Epithelial cell of esophagus (primary cell): ENCODE measurements around the gene OR6A2.

Experiments used
- DNase-seq: peaks from one replicate; pipeline ENCODE4 v3.0.0; 2010; ENCODE audit warnings: low read depth
- H3K4me3 ChIP-seq: 2 replicates; pipeline ENCODE4 v1.5.1; 2011; ENCODE audit warnings: mild to moderate bottlenecking, low read length, control low read depth
- TF ChIP-seq, protein P1 (sequence below): IDR thresholded peaks from 2 replicates; pipeline ENCODE4 v1.5.1; 2011; ENCODE audit warnings: low read depth, mild to moderate bottlenecking, low read length, control low read depth, inconsistent platforms; ENCODE audit not compliant: insufficient read depth; ENCODE audit errors: missing control alignments

OR6A2 gene

DNA sequence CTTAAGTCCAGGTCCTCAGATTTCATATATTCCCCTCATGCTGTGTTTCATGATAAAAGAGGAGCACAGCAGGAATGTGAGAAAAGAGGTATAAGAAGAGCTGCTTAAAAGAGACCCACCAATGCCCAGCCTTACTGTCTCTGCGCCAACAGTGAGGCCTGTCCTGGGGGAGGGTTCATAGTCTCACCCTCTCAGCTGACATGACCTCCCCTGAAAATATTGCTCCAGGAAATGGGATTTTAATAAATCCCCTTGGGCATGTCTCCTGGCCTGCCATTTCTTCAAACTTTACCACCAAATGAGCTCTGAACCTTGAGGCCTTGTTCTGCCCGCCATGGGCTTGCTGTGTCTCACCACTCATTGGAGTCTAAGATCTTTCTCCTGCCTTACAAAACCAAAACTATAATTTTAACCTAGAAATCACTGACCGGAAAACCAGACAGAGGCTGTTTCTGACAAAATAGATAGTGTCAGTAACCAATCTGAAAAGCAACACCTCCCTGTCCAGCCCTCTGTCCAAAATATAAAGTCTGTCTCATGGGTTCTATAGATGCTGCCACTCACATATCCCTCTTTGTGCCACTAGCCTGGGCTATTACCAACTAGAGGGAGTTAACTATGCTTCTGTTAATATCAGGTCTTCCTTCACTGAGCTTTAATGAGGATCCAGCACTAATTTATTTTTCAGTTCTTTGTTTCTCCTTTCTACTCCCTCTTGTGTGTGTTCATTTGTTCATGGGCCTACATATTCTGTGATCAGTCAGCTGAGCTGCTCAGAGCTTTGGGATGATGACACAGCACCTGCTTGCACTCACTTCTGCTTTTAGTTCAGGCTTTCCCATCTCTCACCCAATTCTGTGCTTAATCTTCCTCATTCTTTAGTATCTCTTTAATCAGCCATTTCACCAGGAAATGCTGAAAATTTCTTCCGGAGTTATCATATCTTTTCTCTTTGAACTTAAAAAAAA is 27.3 kb downstream of the OR6A2 start, which contains the start of gene OR2AG2:
Gene OR2AG2, minus strand, starts transcription at position 51 of the 968 bp plus-strand sequence. CDS start 3,019 bp downstream, outside the sequence.
- TF ChIP-seq, protein P1, sequence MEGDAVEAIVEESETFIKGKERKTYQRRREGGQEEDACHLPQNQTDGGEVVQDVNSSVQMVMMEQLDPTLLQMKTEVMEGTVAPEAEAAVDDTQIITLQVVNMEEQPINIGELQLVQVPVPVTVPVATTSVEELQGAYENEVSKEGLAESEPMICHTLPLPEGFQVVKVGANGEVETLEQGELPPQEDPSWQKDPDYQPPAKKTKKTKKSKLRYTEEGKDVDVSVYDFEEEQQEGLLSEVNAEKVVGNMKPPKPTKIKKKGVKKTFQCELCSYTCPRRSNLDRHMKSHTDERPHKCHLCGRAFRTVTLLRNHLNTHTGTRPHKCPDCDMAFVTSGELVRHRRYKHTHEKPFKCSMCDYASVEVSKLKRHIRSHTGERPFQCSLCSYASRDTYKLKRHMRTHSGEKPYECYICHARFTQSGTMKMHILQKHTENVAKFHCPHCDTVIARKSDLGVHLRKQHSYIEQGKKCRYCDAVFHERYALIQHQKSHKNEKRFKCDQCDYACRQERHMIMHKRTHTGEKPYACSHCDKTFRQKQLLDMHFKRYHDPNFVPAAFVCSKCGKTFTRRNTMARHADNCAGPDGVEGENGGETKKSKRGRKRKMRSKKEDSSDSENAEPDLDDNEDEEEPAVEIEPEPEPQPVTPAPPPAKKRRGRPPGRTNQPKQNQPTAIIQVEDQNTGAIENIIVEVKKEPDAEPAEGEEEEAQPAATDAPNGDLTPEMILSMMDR = no peak

GRCh38 chr11:6757373-6757967 is 42.0 kb downstream of the OR6A2 start:
- peak; percentile 59 for DNase-seq
- no peak overlapping the region for H3K4me3 ChIP-seq
- TF ChIP-seq, protein P1 = peak; percentile 67

More for the DNA sequence above, 27.3 kb downstream of the OR6A2 start, which contains the start of gene OR2AG2:
- H3K4me3 ChIP-seq = no peak within 1 kb of the TSS
- no peak for DNase-seq

DNA sequence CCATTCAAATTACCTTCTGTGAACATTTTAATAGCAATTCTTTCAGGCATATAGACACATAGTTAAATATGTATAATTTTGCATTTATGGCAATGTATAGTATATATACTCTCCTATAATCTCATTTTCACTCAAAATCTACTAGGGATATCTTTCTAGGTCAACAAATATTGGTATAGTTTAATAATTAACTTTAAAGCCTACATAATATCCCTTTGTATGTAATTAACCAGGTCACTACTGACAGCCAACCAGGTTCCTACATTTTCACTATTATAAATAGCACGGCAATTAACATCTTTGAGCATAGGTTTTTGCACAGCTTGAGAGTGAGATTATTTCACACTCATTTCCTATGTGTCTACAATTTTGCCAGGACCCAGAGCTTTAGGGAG is 43.5 kb downstream of the OR6A2 start:
- DNase-seq = no peak
- H3K4me3 ChIP-seq = no peak overlapping the region
- TF ChIP-seq, protein P1 = no peak

- peak; percentile 38 for DNase-seq
- no peak overlapping the region for H3K4me3 ChIP-seq
- TF ChIP-seq, protein P1 = peak; percentile 91
Measured at GRCh38 chr11:6755303-6755952, 44.1 kb downstream of the OR6A2 start.

DNA sequence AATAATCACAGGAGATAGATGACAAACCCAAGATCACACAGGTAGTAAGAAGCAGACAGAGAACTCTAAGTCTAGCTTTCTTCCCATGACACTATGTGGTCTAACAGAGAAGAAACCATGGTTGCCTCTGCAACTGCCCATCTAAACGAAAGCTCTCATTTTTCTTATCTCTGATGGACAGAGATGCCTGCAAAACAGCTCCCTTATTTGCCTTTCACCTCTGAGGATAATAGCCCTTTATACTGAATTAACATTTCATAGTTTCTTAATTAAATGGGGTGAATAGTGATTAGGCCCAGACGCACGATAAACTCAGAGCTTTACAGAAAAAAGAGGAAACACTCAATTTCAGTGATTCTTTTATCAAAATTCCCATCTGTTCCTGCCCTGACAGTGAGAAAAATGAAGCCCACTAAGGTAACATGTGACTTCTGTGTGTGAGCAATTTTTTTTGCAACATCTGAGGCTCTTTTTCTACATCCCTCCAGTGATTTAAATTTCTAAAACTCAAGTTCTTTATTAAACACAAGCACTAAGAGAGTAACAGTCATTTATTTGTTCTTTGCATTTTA is 52.3 kb downstream of the OR6A2 start:
- no peak overlapping the region for H3K4me3 ChIP-seq
- no peak for DNase-seq
- TF ChIP-seq, protein P1 = no peak

GRCh38 chr11:6746626-6747025 is 52.9 kb downstream of the OR6A2 start:
- DNase-seq = no peak
- TF ChIP-seq, protein P1 = no peak
- no peak overlapping the region for H3K4me3 ChIP-seq
